Activated T-cell treated with anti-CD3 and anti-CD28 coated beads for 4 hours (primary cell): ENCODE measurements around the gene CNTNAP2.

Experiments
- DNase-seq: peaks from one replicate; pipeline ENCODE4 v3.0.0-alpha.2; 2020

The CNTNAP2 gene

DNA sequence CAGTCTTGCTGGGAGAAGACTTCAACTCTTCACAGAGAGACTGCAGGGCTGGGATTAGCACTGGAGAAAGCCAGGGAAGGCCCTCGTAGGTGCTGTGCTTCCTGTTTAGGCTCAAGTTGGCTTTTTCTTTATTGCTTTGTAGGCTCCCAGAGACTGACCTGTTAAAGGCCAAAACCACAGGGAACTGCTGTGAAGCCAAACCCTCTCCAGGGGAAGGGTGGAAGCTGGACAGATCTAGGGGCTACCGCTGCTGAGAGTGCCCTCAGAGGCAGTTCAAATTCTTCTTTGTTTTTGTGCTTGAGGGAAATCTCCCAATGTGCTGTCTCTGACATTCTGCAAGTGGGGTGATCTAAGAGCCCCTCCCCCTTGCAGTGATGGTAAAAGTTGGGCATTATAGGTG lies 198.4 kb downstream of the CNTNAP2 start:
- DNase-seq: no peak

DNA sequence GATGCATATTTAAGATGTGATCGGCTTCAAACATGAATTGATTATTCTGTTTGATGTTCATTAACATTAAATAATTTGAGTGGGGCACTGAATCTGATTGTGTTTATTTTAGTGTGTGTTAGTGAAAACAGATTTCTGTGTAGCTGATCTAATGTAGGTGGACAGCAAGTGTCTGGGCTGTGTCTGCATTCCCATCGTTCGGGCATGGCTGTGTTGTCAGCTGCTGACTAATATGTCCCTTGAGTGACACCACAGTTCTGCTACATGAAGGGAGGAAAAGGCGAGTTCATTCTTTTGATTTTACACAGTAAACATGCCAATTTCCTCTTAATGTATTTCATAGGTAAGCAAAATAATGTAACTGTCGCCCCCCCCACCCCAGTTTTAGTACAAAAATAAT lies 203.0 kb downstream of the CNTNAP2 start:
- DNase-seq: no peak

DNA sequence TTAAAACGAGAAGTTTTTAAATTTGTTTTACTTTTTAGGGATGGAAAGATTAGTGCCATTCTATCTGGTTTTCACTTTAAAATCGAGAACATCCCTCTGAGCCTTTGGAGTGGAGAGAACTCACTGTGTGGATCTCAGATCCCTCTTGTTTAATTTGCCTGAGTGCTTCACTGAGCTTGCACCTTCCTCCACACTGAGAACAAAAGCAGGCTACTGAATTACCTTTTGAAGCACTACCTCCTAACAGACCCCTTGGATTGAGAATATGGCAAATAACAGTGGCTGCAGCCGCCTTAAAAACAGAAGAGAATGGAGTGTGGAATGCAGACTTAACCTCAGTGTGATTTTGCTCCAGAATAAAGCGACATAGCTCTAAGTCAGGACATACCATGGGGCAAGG lies 204.7 kb downstream of the CNTNAP2 start:
- no peak for DNase-seq

GRCh38 chr7:146331369-146331768 lies 214.8 kb downstream of the CNTNAP2 start:
- DNase-seq: no peak

- no peak for DNase-seq
Measured at GRCh38 chr7:146345251-146345650, 228.7 kb downstream of the CNTNAP2 start.

DNA sequence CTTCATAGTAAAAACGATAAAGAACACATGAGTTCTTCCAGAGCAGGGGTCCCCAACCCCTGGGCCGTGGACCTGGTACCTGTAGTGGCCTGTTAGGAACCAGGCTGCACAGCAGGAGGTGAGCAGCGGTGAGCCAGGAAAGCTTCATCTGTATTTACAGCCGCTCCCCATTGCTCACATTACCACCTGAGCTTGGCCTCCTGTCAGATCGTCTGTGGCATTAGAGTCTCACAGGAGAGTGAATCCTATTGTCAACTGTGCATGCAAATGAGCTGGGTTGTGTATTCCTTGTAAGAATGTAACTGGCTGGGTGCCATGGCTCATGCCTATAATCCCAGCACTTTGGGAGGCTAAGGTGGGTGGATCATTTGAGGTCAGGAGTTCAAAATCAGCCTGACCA lies 229.5 kb downstream of the CNTNAP2 start:
- no peak for DNase-seq

DNA sequence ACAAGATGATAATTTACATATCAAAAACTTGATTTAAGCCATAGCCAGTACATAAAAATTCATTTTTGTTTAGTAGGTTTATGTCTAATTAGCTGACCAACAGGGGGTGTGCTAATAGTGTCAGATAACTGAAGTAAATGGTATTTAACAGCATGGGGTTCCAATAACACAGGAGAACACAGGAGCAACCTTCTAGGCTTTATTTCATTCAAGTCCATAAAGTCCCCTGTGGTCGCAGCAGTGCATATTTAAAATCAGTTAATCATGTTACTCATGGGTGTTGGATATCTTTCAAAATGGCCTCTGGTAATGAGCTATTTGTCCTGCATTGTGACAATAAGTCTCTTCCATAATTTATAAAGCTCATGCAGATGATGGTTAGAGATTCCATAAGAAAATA lies 238.6 kb downstream of the CNTNAP2 start:
- no peak for DNase-seq

- DNase-seq: no peak
Measured at GRCh38 chr7:146359176-146359575, 242.6 kb downstream of the CNTNAP2 start.

DNA sequence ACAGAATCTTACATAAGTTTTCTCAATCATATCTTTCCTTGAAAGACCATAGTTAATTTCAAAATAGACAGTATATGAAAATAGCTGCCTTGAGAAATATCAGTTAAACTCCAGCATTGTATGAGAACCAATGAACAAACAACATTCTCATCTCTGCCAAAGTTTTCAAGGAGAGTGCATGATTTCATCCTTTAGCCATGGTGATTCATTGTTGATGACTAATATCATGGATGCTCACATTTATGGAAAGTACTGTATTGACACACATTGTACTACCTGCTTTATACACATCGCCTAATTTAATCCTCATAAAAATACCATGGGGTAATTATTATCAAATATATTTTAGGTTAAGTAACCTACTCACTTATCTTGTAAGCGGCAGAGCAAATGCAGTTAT lies 250.3 kb downstream of the CNTNAP2 start:
- DNase-seq: no peak

GRCh38 chr7:146370171-146370570 lies 253.6 kb downstream of the CNTNAP2 start:
- DNase-seq: no peak

- DNase-seq: no peak
Measured at GRCh38 chr7:146375170-146375569, 258.6 kb downstream of the CNTNAP2 start.

GRCh38 chr7:146378196-146378595 lies 261.6 kb downstream of the CNTNAP2 start:
- no peak for DNase-seq

- DNase-seq: no peak
Measured at GRCh38 chr7:146387140-146387539, 270.5 kb downstream of the CNTNAP2 start.

- no peak for DNase-seq
Measured at GRCh38 chr7:146388928-146389327, 272.3 kb downstream of the CNTNAP2 start.

GRCh38 chr7:146393346-146393745 lies 276.7 kb downstream of the CNTNAP2 start:
- DNase-seq: no peak

DNA sequence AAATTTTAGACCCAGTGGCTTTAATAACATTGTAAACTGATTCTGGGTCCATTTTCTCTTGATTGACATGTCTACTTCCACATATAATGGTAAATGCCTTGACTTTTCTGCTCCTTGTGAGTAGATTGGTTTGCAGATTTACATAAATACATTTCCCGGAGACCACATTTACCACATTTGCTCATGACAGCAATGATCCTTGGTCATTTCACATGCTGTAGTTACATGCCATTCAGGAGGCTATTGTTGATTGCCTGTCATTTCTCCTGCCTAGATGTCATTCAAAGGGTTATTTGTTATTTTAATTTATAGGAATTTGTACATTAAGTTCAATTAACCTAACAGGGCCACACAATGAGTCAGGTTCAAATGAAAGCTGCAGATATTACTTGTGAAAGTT lies 280.5 kb downstream of the CNTNAP2 start:
- no peak for DNase-seq

DNA sequence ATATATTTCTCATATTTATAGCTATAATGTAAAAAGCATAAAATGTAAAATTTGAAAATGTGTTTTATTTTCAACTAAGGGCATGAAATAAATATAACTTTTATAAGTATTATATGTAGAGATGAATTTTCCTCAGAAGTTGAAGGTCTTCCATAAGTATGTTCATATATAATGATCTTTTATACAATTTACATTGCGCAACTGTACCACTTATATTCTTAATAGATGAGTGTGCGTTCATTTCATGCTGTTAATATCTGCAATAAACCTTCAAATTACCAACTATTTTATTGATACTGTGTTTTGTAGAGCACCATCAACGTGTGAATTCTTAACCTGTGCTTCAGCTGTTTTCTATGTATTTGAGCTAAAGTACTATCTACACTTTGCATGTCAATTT lies 285.3 kb downstream of the CNTNAP2 start:
- no peak for DNase-seq

- no peak for DNase-seq
Measured at GRCh38 chr7:146405737-146406136, 289.1 kb downstream of the CNTNAP2 start.

DNA sequence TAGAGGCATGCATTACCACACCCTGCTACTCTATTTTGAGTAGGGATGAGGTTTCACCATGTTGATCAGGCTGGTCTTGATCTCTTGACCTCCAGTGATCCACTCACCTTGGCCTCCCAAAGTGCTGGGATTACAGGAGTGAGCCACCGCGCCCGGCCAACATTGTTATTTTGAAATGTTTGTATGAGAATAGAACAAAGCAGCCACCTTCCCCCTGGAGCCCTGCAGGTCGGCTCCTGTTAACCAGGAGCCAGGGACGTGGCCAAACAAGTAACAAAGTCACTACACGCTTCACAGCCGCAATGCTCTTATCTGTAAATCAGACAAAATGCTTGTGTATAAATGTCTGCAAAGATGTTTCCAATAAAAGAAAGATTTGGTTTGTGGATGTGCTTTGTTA lies 295.4 kb downstream of the CNTNAP2 start:
- no peak for DNase-seq

GRCh38 chr7:146412781-146413180 lies 296.2 kb downstream of the CNTNAP2 start:
- no peak for DNase-seq

- no peak for DNase-seq
Measured at GRCh38 chr7:146414373-146414772, 297.8 kb downstream of the CNTNAP2 start.

DNA sequence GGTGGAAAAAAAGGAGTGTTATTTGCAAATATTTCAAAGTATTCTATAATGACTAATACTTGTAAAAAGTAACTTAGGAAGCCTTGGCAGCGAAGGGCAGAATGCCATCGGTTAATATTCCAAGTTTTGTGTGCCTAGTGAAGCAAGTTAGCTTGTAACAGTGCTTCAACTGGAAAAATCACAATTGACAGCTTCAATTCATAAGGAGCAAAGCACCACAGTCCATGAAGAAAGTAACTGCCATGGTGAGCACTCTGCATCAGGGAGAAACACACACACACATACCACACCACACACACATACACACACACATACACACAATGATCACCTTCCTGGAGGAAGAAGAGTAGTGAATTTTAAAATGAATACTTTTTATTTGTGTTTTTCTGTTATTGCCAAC lies 298.3 kb downstream of the CNTNAP2 start:
- DNase-seq: no peak

GRCh38 chr7:146417176-146417575 lies 300.6 kb downstream of the CNTNAP2 start:
- no peak for DNase-seq

- DNase-seq: no peak
Measured at GRCh38 chr7:146423446-146423845, 306.8 kb downstream of the CNTNAP2 start.

- DNase-seq: no peak
Measured at GRCh38 chr7:146424084-146424483, 307.5 kb downstream of the CNTNAP2 start.

- no peak for DNase-seq
Measured at GRCh38 chr7:146433501-146433900, 316.9 kb downstream of the CNTNAP2 start.
